HCT116 (cell line): Measurements from ENCODE around the gene STH. TPM values are rescaled to one million over a fixed set of nuclear protein-coding genes. Genes with fewer than 3 reads are reported as not detected.

Source experiments
- ATAC-seq: fragments of 200-7000 bp; cut with Tn5 transposase; 2 replicates; pipeline ENCODE4 v1.9.1; 2020; ENCODE audit warnings: mild to moderate bottlenecking, moderate library complexity
- BruUV-seq: library from RNA; stranded (reverse); fragments of 400-500 nt; replicated peaks from 2 replicates; lab custom pipeline; 2021; lab: Mats Ljungman, UMichigan
- CTCF ChIA-PET: fragments of 300-600 bp; sonication (Branson Sonifier 250); formaldehyde crosslinking; loops from one replicate; lab custom pipeline; 2021; ENCODE audit warnings: antibody characterized with exemption; lab: Charles Lee
- POLR2A ChIA-PET: fragments of 300-600, 350-600 bp; sonication (Branson Sonifier 250); formaldehyde crosslinking; loops from one replicate; lab custom pipeline; 2021; ENCODE audit warnings: antibody characterized with exemption; lab: Charles Lee
- RAD21 ChIA-PET, 2 experiments: fragments of 300-600 bp; sonication (Branson Sonifier 250); formaldehyde crosslinking; loops; one replicate each; lab custom pipeline; 2023; ENCODE audit warnings: low total read pairs in 2 of 2; ENCODE audit not compliant: uncharacterized antibody in 2 of 2, unreplicated experiment in 2 of 2, low non-redundant PET in 1 of 2; lab: Charles Lee
- DNase-seq: peaks from one replicate; pipeline ENCODE4 v3.0.0-alpha.2; 2010; ENCODE audit warnings: low read depth, low spot score
- H2AFZ ChIP-seq: fragments of 200-600 bp; shearing (Covaris generic), sonication (generic); 2 replicates; pipeline ENCODE4 v1.6.1; 2017; ENCODE audit warnings: low read depth, mixed run types, mixed read lengths, antibody characterized with exemption, low read length; ENCODE audit not compliant: poor library complexity, severe bottlenecking
- H3K27ac ChIP-seq: 2 replicates; pipeline ENCODE4 v1.5.1; 2012; ENCODE audit warnings: low read depth, low read length
- H3K27me3 ChIP-seq: fragments of 200-600 bp; sonication (generic); 2 replicates; pipeline ENCODE4 v1.6.1; 2016; ENCODE audit warnings: mixed run types, low read length, mixed read lengths; ENCODE audit not compliant: insufficient read depth
- H3K36me3 ChIP-seq, 2 experiments: fragments of 200-500 bp in 1 of 2; fragments of 200-600 bp in 1 of 2; sonication (Bioruptor generic) in 1 of 2; sonication (generic) in 1 of 2; 2 replicates each; pipeline versions ENCODE4 v1.5.1 to v1.6.1; 2014 to 2016; ENCODE audit warnings: low read length in 2 of 2, inconsistent platforms in 1 of 2, mixed read lengths in 1 of 2, mixed run types in 1 of 2; ENCODE audit not compliant: insufficient read depth in 2 of 2, control insufficient read depth in 1 of 2
- H3K4me1 ChIP-seq, 2 experiments: fragments of 200-600 bp in 1 of 2; sonication (generic) in 1 of 2; 2 replicates each; pipeline versions ENCODE4 v1.5.1 to v1.6.1; 2012 to 2017; ENCODE audit warnings: low read length in 2 of 2, inconsistent platforms in 1 of 2, mild to moderate bottlenecking in 1 of 2, mixed read lengths in 1 of 2, mixed run types in 1 of 2, moderate library complexity in 1 of 2; ENCODE audit not compliant: insufficient read depth in 2 of 2, control insufficient read depth in 1 of 2
- H3K4me2 ChIP-seq: fragments of 200-600 bp; sonication (generic); 2 replicates; pipeline ENCODE4 v1.6.1; 2017; ENCODE audit warnings: mixed run types, low read length, mixed read lengths
- H3K4me3 ChIP-seq, 2 experiments: fragments of 200-600 bp in 1 of 2; sonication (generic) in 1 of 2; replicated peaks in 1 of 2; 2 replicates each; pipeline ENCODE4 v1.5.1; 2011 to 2016; ENCODE audit warnings: low read length in 2 of 2, control low read depth in 1 of 2, low read depth in 1 of 2, mild to moderate bottlenecking in 1 of 2, mixed read lengths in 1 of 2, mixed run types in 1 of 2
- H3K79me2 ChIP-seq: fragments of 200-600 bp; sonication (generic); 2 replicates; pipeline ENCODE4 v1.6.1; 2017; ENCODE audit warnings: mild to moderate bottlenecking, mixed run types, low read length, moderate library complexity, mixed read lengths; ENCODE audit not compliant: insufficient read depth
- H3K9ac ChIP-seq: fragments of 200-600 bp; sonication (generic); 2 replicates; pipeline ENCODE4 v1.6.1; 2016; ENCODE audit warnings: low read length, mixed read lengths
- H3K9me2 ChIP-seq: fragments of 200-600 bp; sonication (generic), shearing (Covaris generic); 2 replicates; pipeline ENCODE4 v1.6.1; 2017; ENCODE audit warnings: mixed run types, mild to moderate bottlenecking, moderate library complexity; ENCODE audit not compliant: insufficient read depth
- H3K9me3 ChIP-seq, 2 experiments: fragments of 200-500 bp in 1 of 2; fragments of 200-600 bp in 1 of 2; sonication (Bioruptor generic) in 1 of 2; sonication (generic) in 1 of 2; 2 replicates each; pipeline ENCODE4 v1.6.1; 2014 to 2017; ENCODE audit warnings: low read length in 2 of 2, mixed read lengths in 2 of 2, inconsistent platforms in 1 of 2, low read depth in 1 of 2, mild to moderate bottlenecking in 1 of 2, mixed run types in 1 of 2, moderate library complexity in 1 of 2; ENCODE audit not compliant: control insufficient read depth in 1 of 2, insufficient read depth in 1 of 2
- H4K20me1 ChIP-seq: fragments of 200-600 bp; sonication (generic), shearing (Covaris generic); 2 replicates; pipeline ENCODE4 v1.6.1; 2017; ENCODE audit warnings: mixed run types, mild to moderate bottlenecking, moderate library complexity; ENCODE audit not compliant: insufficient read depth
- CBX3 ChIP-seq: IDR thresholded peaks from 2 replicates; pipeline ENCODE4 v1.6.1; 2012; ENCODE audit warnings: low read depth
- CTCF ChIP-seq, 3 experiments: fragments of 200-600 bp in 1 of 3; sonication (generic) in 1 of 3; IDR thresholded peaks in 2 of 3; conservative IDR thresholded peaks in 1 of 3; 2 replicates each; pipeline ENCODE4 v1.5.1; 2012 to 2017; ENCODE audit warnings: low read depth in 2 of 3, low read length in 2 of 3, antibody characterized with exemption in 1 of 3, borderline replicate concordance in 1 of 3, control low read depth in 1 of 3, mild to moderate bottlenecking in 1 of 3, mixed read lengths in 1 of 3, mixed run types in 1 of 3, moderate library complexity in 1 of 3; ENCODE audit not compliant: insufficient read depth in 1 of 3
- ELF1 ChIP-seq: IDR thresholded peaks from 2 replicates; pipeline ENCODE4 v1.6.1; 2012; ENCODE audit warnings: low read depth, borderline replicate concordance
- FOSL1 ChIP-seq: IDR thresholded peaks from 2 replicates; pipeline ENCODE4 v1.6.1; 2012; ENCODE audit warnings: low read depth
- POLR2AphosphoS5 ChIP-seq: IDR thresholded peaks from 2 replicates; pipeline ENCODE4 v1.6.1; 2011; ENCODE audit warnings: mild to moderate bottlenecking, low read depth, low read length, moderate library complexity
- TCF7L2 ChIP-seq: IDR thresholded peaks from 2 replicates; pipeline ENCODE4 v1.7.0; 2011; ENCODE audit warnings: borderline replicate concordance, inconsistent platforms; ENCODE audit not compliant: insufficient read depth, insufficient read length; ENCODE audit errors: extremely low read depth
- intact Hi-C: fragments of 100-400 bp; cut with micrococcal nuclease; formaldehyde crosslinking; loops from 2 replicates; pipeline ENCODE4 v1.10.0; 2022
- total RNA-seq: library from RNA; stranded (reverse); gene quantifications from one replicate; pipeline ENCODE4 v1.2.1, GENCODE V29; 2021; ENCODE audit not compliant: unreplicated experiment

Gene STH
- total RNA-seq, 1 experiment from 2014 or later, result not detected

- BruUV-seq, result no TSS peak
- no peaks in the 10 kb centered on the region for H3K36me3 ChIP-seq
- ChIA-PET POLR2A (no interaction called here), RAD21 (no interaction called here), CTCF (no interaction called here)
- intact Hi-C loops, result no loop called here
- no peaks in the 10 kb centered on the region for H3K4me1 ChIP-seq
- H3K4me2 ChIP-seq, result no peak overlapping the region
- no peak overlapping the region for H3K27ac ChIP-seq
- no peaks in the 10 kb centered on the region for H3K27me3 ChIP-seq
- H3K9ac ChIP-seq, result no peak overlapping the region
- no peaks in the 10 kb centered on the region for H3K79me2 ChIP-seq
- no peaks in the 10 kb centered on the region for H3K9me3 ChIP-seq
- H3K9me2 ChIP-seq, result no peaks in the 10 kb centered on the region
- H4K20me1 ChIP-seq, result no peaks in the 10 kb centered on the region
- no peak overlapping the region for H2AFZ ChIP-seq
- DNase-seq (no peak), ATAC-seq (no peak)
- H3K4me3 ChIP-seq, result no peak overlapping the region
- TF ChIP-seq FOSL1 (no peak), ELF1 (no peak), TCF7L2 (no peak)
Observed at GRCh38 chr17:45983614-45984310, 15.3 kb upstream of the STH start.

GRCh38 chr17:45984368-45984767 is 14.7 kb upstream of the STH start:
- BruUV-seq, result no TSS peak
- POLR2A ChIA-PET, result no interaction called here
- Histone ChIP-seq H3K27ac (no peak overlapping the region), H3K36me3 (no peaks in the 10 kb centered on the region), H3K9ac (no peak overlapping the region), H2AFZ (no peak overlapping the region), H3K9me3 (no peaks in the 10 kb centered on the region), H3K9me2 (no peaks in the 10 kb centered on the region), H3K4me3 (no peak overlapping the region), H3K79me2 (no peaks in the 10 kb centered on the region), H3K27me3 (no peaks in the 10 kb centered on the region), H4K20me1 (no peaks in the 10 kb centered on the region), H3K4me2 (no peak overlapping the region), H3K4me1 (no peaks in the 10 kb centered on the region)
- ATAC-seq (peak; percentile 30), DNase-seq (no peak)
- RAD21 ChIA-PET, result no interaction called here
- CTCF ChIA-PET, result no interaction called here
- TF ChIP-seq POLR2AphosphoS5 (no peak), CBX3 (no peak), CTCF (IDR thresholded peaks at IDR 0.05 in 2 of 3, conservative IDR thresholded peaks at IDR 0.05 in 1 of 3; ENCODE audit: borderline replicate concordance in 1 of 3, insufficient read depth in 1 of 3, low read depth in 2 of 3, low read length in 2 of 3) (no peak)
- intact Hi-C loops, result no loop called here
